CD4-positive, alpha-beta T cell treated with Interleukin-21 for 1 hour (primary cell): ENCODE data around the gene GJA3.

Experiments used
- DNase-seq: peaks from one replicate; pipeline ENCODE4 v3.0.0-alpha.2; 2020

GJA3 gene

GRCh38 chr13:20150561-20150960 is 10.3 kb downstream of the GJA3 start:
- no peak for DNase-seq

GRCh38 chr13:20149762-20150161 is 11.1 kb downstream of the GJA3 start:
- DNase-seq, result no peak

- no peak for DNase-seq
Measured at GRCh38 chr13:20148501-20149183, 12.2 kb downstream of the GJA3 start.

- no peak for DNase-seq
Measured at GRCh38 chr13:20146381-20146780, 14.5 kb downstream of the GJA3 start.

- DNase-seq, result no peak
Measured at GRCh38 chr13:20145521-20145920, 15.3 kb downstream of the GJA3 start.

- DNase-seq, result no peak
Measured at GRCh38 chr13:20144141-20144850, 16.6 kb downstream of the GJA3 start.

GRCh38 chr13:20142927-20143480 is 17.8 kb downstream of the GJA3 start:
- DNase-seq, result no peak

- DNase-seq, result no peak
Measured at GRCh38 chr13:20142023-20142926, 18.6 kb downstream of the GJA3 start.

- DNase-seq, result no peak
Measured at GRCh38 chr13:20141238-20142022, 19.4 kb downstream of the GJA3 start.

GRCh38 chr13:20140487-20140886 is 20.4 kb downstream of the GJA3 start:
- no peak for DNase-seq

GRCh38 chr13:20137875-20138274 is 23.0 kb downstream of the GJA3 start:
- no peak for DNase-seq

- peak; percentile 33 for DNase-seq
Measured at GRCh38 chr13:20136781-20137703, 23.8 kb downstream of the GJA3 start.

GRCh38 chr13:20134732-20135131 is 26.1 kb downstream of the GJA3 start:
- no peak for DNase-seq

- no peak for DNase-seq
Measured at GRCh38 chr13:20132052-20132634, 28.7 kb downstream of the GJA3 start.

- no peak for DNase-seq
Measured at GRCh38 chr13:20131057-20131832, 29.6 kb downstream of the GJA3 start.

- DNase-seq, result no peak
Measured at GRCh38 chr13:20130652-20131051, 30.2 kb downstream of the GJA3 start.

- DNase-seq, result no peak
Measured at GRCh38 chr13:20130012-20130411, 30.8 kb downstream of the GJA3 start.

GRCh38 chr13:20129076-20129475 is 31.8 kb downstream of the GJA3 start:
- no peak for DNase-seq

GRCh38 chr13:20128459-20128931 is 32.4 kb downstream of the GJA3 start:
- peak; percentile 13 for DNase-seq
